Measurements from ENCODE around the gene SLC6A18.

GRCh38 chr5:1261643-1262042 is 36.5 kb downstream of the SLC6A18 start:
- TF ChIP-seq POLR2A (IDR thresholded peaks at IDR 0.05) (no peak), CTCF (IDR thresholded peaks at IDR 0.05) (no peak)

Data from thyroid gland (tissue), 4 donors.